GM12872 (cell line): Measurements from ENCODE around the gene SYT14.

Source experiments
- TF ChIP-seq, protein P1 (sequence below): IDR thresholded peaks from 3 replicates; pipeline ENCODE4 v1.5.1; 2011; ENCODE audit warnings: low read depth, mild to moderate bottlenecking, low read length, moderate library complexity; ENCODE audit not compliant: insufficient read depth

Gene SYT14

DNA sequence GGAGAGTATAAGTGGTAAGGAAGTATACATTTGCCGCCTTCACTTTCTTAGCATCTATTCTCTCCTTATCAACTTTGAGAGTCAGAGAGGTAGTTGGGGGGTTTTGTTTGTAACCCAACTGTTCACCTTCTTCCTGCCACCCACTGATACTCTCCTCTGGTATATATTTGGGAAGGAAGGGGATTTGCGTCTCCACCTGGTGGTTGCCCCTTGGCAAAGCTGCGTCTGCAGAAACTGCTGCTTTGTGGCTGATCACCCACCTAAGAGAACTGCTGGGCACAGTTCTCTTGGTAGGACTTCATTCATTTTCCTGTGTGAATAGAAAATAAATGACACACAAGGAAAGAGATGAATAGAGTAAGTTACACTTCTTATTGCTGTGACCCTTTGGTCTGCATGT, 87.0 kb downstream of the SYT14 start:
- TF ChIP-seq, protein P1, sequence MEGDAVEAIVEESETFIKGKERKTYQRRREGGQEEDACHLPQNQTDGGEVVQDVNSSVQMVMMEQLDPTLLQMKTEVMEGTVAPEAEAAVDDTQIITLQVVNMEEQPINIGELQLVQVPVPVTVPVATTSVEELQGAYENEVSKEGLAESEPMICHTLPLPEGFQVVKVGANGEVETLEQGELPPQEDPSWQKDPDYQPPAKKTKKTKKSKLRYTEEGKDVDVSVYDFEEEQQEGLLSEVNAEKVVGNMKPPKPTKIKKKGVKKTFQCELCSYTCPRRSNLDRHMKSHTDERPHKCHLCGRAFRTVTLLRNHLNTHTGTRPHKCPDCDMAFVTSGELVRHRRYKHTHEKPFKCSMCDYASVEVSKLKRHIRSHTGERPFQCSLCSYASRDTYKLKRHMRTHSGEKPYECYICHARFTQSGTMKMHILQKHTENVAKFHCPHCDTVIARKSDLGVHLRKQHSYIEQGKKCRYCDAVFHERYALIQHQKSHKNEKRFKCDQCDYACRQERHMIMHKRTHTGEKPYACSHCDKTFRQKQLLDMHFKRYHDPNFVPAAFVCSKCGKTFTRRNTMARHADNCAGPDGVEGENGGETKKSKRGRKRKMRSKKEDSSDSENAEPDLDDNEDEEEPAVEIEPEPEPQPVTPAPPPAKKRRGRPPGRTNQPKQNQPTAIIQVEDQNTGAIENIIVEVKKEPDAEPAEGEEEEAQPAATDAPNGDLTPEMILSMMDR, result no peak

DNA sequence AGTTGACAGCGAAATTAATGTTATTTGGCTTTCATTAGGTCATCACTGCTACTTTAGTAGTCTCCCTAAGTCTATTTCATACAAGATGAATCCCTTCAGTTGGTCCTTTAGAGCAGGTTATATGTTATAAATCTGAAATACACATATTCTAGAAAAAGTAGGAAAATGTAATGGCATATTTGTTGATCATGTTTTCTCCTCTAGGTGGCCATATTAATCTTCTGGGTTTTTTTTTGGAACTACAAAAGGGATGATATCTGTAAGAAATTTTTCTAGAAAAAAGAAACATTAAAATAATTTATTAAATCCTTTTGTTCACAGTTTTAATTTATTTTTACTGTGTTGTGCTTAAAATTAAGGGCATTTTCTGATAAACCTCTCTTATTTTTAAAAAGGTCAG, 87.9 kb downstream of the SYT14 start:
- TF ChIP-seq, protein P1, result no peak

GRCh38 chr1:210027994-210028393, 90.0 kb downstream of the SYT14 start:
- TF ChIP-seq, protein P1, result no peak

- TF ChIP-seq, protein P1, result no peak
Measured at GRCh38 chr1:210031473-210031872, 93.5 kb downstream of the SYT14 start.

DNA sequence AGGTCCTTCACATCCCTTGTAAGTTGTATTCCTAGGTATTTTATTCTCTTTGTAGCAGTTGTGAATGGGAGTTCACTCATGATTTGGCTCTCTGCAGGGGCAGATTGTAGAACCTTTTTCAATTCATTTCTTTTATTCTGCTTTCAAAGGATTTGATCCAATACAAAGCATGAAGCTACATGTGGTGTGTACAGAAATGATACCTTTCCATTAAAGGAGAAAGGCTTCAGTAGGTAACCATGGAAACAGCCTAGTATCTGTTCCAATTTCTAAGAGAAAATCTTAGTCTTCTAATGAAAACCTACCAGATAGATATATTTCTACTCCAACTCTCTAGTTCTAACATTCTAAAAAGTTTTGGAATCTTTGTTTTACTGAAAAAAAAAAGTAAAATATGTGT, 105.0 kb downstream of the SYT14 start:
- TF ChIP-seq, protein P1, result no peak

- TF ChIP-seq, protein P1, result no peak
Measured at GRCh38 chr1:210049616-210050015, 111.6 kb downstream of the SYT14 start.

DNA sequence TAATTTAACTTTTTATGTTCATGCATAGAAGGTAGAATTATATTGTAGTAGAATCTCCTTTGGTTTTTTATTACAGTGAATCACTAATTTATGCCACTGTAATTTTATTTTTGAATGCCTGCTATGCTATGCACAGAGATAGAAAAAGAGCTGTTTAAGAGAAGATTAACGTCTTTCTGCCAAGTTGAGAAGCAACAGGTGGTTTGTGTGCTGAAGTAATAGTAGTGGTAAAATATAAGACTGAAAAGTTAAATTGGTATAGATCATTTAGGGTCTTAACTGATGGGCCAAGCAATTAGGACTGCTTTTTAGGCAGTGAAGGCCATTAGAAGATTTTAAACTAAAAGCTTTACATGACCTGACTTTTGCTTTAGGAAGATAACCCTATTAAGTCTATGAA, 115.1 kb downstream of the SYT14 start:
- TF ChIP-seq, protein P1, result no peak

- TF ChIP-seq, protein P1, result no peak
Measured at GRCh38 chr1:210057593-210057992, 119.6 kb downstream of the SYT14 start.
